GM18907 (cell line): Measurements from ENCODE around the gene LRRC8A.
A peak's percentile ranks its signal among the peaks of the same experiment; 100 is the strongest.

ENCODE experiments used
- ATAC-seq: cut with Tn5 transposase; IDR thresholded peaks from one replicate; pipeline ENCODE4 v1.9.1; 2021; ENCODE audit warnings: mild to moderate bottlenecking, moderate library complexity; ENCODE audit not compliant: unreplicated experiment

Gene LRRC8A

GRCh38 chr9:128901379-128901778, 19.4 kb downstream of the LRRC8A start:
- no peak for ATAC-seq

DNA sequence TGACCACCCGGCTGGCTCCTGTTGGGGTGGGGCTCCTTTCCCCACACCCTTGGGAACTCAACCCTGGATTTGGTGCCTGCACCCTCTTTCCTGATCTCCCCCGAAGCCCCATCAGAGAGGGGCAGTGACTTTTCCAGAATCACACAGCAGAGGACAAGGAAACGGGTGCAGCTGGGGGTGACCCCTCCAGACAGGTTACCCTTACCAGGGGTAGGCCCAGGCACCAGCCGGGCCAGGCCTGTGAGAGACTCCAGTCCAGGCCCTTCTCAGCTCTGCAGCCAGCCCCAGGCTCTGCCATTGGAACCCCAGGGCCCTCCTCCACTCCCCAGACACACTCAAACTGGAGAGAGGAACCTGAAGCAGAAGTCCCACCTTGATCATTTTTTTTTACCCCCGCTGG, 19.9 kb downstream of the LRRC8A start:
- peak; percentile 15 for ATAC-seq

DNA sequence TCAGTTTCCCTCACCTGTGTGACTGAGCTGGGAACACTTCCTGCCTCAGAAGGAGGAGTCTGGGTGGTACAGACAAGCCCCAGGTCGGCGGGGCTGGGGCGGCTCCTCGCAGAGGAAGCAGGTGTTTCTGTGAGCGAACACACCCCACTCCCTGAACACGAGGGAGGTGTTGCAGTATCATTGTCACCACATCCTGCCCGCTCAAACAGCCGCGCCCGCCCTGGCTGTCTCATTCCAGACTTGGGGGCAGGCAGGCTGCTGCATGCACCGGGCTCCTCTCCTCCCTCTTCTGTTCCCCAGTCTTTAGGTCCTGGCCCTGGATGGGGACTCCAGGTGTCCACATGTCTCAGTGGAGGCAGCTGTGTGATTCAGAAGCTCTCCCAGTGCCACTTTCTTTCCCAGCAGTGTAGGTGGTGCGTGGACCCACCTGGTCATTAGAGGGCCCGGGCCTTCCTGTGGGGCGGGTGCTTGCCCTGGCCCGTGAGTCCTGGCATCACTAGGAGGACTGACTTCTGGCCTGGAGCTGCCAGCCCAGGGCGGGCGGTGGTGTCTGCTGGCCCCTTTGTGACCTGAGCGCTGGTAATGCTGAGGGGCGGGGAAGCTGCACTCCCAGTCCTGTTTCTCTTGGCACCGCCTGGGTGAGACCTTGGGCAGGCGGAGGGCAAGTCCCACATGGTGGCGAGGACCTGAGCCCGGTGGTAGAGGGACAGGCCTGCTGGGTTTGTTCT, 20.6 kb downstream of the LRRC8A start:
- ATAC-seq, result peak; percentile 74

DNA sequence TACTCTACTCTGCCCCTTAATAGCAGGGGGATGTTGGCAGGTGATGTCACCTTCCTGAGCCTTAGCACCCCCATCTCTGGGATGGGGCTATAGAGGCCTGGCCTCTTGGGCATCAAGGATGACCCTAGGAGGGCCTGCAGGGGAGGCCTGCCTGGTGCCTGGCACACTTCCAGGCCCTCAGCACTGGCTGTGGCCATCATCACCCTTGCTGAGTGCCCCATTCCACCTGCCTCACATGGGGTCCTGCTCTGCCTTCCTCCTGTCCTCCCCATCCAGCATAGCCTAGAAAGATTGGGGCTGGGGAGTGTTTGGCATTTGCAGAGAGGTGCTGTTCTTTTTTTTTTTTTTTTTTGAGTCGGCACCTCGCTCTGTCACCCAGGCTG, 21.1 kb downstream of the LRRC8A start:
- ATAC-seq, result no peak

GRCh38 chr9:128903871-128904620, 22.1 kb downstream of the LRRC8A start:
- ATAC-seq, result no peak

- ATAC-seq, result no peak
These were observed 24.0 kb downstream of the LRRC8A start for GRCh38 chr9:128905964-128906363.

DNA sequence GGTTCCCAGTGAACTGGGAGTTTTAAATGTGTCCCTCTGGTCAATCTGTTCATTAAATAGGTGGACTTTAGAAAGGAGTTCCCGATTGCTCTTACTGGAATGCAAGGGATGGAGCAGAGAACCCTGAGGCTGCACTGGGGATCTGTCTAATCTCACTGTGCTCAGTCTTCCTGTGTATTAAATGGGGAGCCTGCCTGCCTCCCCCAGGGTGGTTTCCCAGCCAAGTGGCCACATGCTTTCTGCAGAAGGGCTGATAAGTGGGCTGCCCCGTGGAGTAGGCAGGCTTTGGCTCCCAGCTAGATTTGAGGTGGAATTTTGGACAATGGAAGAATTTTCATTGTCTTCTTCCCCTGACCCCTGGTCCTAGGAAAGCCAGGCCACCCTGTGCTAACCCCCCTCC, 24.8 kb downstream of the LRRC8A start:
- no peak for ATAC-seq

- ATAC-seq, result no peak
These were observed 26.4 kb downstream of the LRRC8A start for GRCh38 chr9:128908372-128908771.

DNA sequence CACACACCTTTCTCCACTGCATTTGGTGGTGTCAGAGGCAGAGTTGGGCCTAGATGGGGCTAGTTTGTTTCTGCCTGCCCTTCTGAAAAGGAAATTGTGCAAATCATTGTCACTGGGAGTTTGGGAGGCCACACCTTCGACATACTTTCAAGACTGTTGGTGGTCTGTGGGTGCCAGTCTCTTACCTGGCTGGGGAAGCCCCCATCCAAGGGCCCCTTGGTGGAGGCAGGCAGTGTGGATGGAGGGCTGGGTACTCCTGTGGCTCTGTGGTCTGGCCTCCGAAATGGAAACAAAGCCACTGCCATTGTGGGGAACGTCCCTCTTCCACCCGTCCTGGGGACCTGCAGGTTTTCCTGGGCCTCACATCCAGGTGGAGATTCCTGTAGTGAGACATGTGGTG, 27.9 kb downstream of the LRRC8A start:
- ATAC-seq, result no peak

GRCh38 chr9:128910906-128911305, 29.0 kb downstream of the LRRC8A start:
- no peak for ATAC-seq

DNA sequence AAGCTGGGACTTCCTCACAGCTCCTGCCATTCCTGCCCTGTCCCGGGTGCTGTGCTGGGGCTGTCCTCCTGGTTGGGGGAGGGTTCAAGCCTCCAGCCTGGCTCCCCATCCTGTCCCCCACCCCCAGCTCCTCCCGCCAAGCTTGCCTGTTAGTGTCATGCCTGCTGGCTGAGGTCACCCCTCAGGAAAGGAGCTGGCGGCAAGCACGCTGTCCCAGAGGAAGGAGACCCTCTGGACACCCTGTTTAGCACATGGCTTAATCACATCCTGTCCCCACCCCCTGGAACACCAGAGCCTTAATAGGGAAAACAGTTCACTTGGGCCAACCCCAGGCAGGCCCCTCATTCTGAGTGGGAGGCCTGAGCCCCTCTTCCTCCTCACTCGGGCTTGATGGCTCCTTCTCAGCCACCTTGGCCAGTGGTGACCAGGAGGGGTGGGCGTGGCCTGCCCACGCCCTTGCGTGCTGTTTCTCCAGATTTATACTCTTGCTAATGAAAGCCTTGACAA, 29.6 kb downstream of the LRRC8A start:
- ATAC-seq, result no peak

DNA sequence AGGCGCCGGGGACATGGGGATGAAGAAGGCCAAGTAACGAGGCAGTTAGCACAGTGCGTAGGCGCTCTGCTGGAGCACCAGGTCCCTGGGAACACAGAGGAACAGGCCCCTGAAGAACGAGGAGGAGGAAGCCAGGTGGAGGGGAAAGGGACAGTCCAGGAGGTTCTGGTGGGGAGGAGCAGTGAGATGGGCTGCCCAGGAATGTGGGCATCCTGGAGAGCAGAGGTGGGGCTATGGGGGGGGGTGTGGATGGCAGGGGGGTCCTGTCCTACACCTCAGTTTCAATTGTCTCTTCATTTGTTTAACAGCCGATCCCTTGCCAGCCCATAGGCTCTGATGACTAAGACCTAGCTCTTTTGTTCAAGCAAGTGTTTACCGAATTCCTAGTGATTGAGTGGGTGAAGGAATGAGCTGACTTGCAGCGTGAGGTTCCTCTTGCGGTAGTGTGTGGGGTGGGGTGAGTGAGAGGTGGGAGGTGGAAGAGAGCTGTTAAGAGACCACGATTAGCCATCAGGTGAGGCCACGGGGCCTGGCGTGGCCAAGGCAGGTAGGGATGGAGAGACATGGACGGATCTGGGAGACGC, 30.4 kb downstream of the LRRC8A start:
- no peak for ATAC-seq

DNA sequence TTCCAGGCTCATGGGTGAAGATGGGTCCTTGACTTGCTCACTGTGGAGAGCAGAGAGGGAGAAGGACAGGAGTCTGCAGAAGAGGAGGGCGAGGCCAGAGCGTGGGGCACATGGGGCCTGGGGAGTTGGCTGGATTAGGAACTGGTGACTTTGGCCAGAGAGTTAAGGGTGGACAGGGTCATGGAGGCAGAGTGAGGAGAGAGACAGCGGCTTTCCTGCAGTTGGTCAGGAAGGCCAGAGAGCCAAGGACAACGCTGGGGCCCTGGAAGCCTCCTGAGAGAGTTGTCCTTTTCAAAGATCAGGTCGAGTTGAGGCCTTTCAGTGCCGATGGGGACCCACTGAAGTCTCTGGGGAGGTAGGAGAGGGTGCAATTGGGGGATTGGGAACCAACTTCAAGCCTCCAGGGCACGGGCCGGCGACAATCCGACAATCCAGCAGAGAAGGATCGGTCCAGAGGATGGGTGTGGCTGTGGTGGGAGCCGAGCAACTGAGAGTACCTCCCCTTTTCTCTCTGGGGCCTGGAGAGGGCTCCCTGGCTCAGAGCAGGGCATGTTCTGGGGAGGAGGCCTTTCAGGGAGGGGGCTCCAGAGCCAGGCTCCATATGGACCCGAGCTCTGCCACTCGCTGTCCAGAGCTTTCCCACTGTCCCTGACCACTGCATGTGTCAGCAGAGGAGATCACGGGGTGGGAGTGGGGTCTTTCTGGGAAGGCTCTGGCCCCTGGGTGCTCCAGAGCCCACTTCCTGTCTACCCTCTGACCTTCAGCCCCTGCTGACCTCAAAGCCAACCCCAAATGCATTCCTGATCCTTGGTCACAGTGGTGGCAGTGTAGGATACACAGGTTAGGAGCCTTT, 31.3 kb downstream of the LRRC8A start:
- ATAC-seq, result no peak

DNA sequence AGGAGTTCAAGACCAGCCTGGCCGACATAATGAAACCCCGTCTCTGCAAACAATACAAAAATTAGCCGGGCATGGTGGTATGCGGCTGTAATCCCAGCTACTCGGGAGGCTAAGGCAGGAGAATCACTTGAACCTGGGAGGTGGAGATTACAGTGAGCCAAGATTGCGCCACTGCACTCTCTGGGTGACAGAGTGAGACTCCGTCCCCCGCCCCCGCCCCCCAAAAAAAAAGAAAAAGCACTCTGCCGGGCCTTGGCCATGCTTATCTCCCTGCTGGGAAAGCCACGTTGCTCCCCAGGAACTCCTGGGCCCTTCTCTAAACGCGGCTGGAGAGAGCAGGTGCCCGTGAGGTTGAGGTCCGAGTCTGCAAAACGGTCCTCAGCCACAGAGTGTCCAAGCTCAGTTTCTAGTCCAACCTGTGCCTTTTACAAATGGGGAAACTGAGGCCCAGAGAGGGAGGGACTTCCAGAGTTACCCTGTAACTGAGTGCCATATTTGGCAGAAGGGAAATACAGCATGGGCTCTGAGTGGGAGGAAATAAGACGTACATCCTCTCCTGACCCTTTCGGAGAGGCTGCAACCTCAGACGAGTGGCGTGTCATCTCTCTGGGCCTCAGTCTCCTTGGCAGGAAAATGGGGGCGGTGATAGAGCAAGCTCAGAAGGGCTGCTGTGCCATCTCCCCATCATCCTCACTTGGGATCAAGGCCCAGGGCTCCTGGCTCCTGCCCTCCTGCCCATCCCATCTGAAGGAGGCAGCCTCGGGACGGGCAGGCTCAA, 32.3 kb downstream of the LRRC8A start:
- no peak for ATAC-seq

DNA sequence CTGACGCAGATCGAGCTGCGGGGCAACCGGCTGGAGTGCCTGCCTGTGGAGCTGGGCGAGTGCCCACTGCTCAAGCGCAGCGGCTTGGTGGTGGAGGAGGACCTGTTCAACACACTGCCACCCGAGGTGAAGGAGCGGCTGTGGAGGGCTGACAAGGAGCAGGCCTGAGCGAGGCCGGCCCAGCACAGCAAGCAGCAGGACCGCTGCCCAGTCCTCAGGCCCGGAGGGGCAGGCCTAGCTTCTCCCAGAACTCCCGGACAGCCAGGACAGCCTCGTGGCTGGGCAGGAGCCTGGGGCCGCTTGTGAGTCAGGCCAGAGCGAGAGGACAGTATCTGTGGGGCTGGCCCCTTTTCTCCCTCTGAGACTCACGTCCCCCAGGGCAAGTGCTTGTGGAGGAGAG, 34.3 kb downstream of the LRRC8A start:
- ATAC-seq, result no peak

DNA sequence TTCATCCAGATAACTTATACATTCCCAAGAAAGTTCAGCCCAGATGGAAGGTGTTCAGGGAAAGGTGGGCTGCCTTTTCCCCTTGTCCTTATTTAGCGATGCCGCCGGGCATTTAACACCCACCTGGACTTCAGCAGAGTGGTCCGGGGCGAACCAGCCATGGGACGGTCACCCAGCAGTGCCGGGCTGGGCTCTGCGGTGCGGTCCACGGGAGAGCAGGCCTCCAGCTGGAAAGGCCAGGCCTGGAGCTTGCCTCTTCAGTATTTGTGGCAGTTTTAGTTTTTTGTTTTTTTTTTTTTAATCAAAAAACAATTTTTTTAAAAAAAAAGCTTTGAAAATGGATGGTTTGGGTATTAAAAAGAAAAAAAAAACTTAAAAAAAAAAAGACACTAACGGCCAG, 34.8 kb downstream of the LRRC8A start:
- no peak for ATAC-seq

- no peak for ATAC-seq
These were observed 35.4 kb downstream of the LRRC8A start for GRCh38 chr9:128917151-128917849.

GRCh38 chr9:128918921-128919320, 37.0 kb downstream of the LRRC8A start:
- no peak for ATAC-seq

GRCh38 chr9:128919402-128920089, 37.6 kb downstream of the LRRC8A start:
- ATAC-seq, result no peak
